HG03103 (cell line): ENCODE measurements around the gene AREG.

Experiments used
- ATAC-seq: cut with Tn5 transposase; IDR thresholded peaks from one replicate; pipeline ENCODE4 v1.9.1; 2021; ENCODE audit warnings: low read depth; ENCODE audit not compliant: unreplicated experiment

Gene AREG

DNA sequence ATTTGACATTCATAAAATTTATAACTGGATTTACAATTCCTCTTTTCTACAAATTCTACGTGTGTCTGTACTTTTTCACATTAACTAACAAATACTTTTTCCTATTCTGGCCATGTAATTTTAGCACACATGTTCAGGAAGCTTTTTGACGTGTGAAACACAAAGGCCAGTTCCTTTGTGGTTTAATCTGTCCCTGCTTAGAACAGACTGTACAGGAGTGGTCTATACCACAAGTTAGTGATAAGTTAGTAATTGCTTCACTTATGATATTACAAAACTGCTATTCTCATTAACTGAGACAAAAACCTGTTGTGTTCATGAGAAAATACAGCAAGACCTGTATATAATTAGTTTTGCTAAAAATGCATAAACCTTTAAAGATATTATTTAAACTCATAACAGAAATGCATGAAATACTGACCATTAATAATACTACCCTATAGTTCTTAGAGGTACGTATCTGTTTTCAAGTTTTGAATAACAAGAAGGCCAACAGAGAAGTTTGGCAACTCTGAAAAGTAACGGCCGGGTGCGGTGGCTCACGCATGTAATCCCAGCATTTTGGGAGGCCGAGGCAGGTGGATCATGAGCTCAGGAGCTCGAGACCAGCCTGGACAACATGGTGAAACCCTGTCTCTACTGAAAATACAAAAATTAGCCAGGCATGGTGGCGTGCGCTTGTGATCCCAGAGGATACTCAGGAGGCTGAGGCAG is 13.7 kb upstream of the AREG start:
- ATAC-seq, result no peak

DNA sequence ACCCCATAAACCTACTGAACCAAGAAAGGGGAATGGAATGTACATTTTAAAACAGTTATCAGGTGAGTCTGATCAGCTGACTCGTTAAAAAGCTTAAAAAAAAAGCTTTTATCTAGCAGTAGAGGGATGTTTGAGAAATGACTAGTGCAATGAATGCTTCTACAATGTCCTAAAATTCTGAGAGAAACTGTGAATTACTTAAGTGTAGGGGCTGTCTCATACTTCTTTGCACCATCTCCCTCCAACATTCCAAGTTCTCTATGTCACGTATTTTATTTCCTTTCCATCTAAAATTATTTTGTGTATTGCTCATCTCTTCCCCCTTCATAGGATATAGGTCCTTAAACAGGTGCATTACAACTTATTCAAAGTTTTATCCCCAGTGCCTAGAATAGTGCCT is 11.9 kb upstream of the AREG start:
- ATAC-seq, result no peak

DNA sequence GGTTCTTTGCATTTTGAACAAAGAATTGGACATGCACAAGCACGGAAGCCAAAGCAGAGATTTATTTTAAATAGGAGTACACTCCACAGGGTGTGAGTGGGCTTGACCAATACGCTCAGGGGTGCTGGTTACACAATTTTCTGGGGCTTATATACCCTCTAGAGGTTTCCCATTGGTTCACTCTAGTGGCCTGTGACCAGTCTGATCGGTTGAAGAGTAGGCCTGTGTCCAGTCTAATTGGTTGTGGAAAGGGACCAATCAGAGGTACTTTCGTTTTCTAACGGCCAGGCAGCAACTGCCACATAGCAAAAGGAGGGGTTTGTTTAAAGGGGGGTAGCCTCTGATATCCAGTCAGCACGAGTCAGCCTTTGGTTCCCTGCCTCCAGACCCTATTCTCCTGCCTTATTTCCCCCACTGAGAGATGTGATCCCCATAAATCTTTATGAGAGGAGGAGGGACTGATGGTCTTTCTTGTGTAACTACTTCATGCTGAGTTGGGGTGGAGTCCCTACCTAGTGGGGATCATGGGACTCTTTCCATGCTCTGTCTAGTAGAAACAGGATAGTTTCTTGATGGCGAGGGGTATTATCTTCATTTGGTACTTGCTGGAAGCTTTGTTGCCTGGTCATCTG is 11.3 kb upstream of the AREG start:
- no peak for ATAC-seq

DNA sequence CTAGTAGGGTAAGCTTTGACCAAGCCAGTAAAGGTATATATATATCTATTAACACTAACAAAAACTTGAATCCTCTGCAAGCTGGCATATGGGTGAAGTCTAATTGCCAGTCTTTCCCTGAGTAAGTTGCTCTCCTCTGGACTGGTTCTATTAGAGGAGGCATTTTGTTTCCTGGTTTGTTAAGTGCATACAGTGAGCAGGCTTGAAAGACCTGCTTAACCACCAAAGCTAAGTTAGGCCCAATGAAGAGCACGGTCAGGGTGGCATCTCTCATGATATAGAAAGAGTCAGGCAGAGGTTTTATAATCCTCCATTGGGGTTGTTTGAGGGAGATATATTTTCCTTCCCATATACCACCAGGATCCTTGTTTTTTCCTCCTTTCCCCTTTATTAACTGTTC is 9.6 kb upstream of the AREG start:
- no peak for ATAC-seq

DNA sequence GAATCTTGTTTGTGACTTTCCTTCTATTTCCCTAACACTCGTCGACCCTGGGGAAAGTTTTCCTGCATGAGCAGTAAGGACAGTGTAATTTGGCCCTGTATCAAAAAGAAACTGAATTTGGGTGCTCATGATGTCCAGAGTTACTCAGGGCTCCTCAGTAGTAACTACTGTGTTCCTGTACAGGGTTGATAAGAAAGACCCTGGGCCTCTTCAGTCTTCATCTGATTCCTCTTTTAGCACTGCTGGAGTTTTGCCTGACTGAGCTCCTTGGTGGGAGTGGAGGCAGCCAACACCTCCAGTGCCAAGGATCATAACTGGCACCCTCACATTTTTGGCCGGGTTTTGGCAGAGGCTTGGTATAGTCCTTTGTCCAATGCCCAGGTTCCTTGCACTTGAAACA is 7.1 kb upstream of the AREG start:
- no peak for ATAC-seq

DNA sequence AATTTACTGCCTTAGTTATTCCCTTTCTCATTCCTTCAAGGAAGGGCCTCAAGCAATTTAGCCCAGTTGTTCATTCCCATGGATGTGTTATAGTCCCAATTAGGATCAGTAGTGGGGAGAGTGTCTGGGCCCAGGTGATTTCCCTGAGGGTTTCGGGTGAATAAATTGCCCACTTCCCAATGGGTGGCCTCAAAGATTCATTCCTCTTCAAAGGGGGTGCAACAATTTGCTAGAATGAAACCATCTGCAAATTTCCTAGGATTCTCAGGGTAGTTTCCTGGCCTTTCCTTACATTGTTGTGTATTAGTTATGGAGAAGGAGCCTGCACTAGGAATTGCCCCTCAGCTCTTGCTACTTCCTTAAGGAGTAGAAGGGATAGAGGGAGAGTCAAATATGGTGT is 6.3 kb upstream of the AREG start:
- ATAC-seq, result no peak

DNA sequence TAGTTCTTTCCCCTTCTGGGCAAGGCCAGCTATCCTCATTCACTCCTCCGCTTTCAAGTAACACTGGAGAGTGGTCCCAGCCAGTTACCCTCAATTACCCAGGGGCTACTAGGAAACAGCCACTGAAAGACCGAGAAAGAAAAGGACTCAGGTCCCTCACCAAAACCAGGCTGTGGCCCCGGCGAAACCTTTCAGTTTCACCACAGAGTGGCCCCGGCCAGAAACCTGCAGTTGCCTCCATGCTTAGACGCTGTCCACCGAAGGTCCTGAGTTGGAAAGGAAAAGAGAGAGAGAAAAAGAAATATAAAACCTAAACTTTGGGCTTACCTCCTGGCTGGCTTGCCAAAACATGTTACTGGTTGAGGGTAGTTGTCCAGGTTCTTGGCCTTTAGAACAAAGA is 5.0 kb upstream of the AREG start:
- no peak for ATAC-seq

DNA sequence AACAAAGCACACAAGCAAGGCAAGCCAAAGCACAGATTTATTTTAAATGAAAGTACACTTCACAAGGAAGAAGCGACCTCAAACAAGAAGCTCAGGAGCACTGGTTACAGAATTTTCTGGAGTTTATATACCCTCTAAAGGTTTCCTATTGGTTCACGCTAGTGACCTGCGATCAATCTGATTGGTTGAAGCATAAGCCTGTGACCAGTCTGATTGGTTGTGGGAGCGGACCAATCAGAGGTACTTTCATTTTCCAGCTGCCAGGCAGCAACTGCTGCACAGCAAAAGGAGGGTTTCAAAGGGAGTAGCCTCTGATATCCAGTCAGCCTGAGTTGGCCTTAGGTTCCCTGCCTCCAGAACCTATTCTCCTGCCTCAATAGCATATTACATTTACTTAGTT is 4.6 kb upstream of the AREG start:
- ATAC-seq, result no peak

DNA sequence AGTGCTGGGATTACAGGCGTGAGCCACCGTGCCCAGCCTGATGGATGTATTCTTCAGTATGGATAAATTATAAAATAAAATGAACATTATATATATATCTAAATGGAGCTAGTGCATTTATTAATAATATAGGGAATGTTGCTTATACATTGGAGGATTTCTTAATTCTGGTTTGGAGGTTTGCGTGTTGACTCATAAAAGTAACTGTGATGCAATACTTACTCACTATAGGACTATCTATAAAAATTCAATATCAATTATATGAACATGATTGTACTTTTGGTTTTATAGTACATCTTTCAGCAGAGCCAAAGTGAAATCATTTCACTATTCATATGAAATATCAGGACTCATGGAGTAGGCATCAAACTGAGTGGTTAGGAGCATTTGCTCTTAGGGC is 3.2 kb upstream of the AREG start:
- ATAC-seq, result no peak

DNA sequence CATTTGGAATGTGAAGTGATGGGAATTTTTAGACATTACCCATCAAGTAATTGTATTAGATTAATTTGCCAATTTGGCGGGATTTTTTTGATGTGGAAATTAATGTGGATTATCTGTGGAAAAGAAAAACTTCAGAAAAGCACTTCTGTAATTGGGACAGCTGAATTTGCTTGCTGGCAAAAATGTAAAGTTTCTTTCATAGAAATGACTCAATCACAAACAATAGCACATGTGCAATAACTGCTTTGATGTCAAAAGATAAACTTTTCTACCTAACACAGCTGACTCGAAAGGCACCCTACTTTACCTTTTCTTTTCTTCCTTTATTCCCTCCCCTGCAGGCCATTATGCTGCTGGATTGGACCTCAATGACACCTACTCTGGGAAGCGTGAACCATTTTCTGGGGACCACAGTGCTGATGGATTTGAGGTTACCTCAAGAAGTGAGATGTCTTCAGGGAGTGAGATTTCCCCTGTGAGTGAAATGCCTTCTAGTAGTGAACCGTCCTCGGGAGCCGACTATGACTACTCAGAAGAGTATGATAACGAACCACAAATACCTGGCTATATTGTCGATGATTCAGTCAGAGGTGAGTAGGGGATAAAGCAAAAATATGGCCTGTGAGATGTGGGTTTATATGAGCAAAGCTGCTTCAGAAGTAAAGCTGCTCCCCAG is 1.4 kb downstream of the AREG start:
- ATAC-seq, result no peak

DNA sequence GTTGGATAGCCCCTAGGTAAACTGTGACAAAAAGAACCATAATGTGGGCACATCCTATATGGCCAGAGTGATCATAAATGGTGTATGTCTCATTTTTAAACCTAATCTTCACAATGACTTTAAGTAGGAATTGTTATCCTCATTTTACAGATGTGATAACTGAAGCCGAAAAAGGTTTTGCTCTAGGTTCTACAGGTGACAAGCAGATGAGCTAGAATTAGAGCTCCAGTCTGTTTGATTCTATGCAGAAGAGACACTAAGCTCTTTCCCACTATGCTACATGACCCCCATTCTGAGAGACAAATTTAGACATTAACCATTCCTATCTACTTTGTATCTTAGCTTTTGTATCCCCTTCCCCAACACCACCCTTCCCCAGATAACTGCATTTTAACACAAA is 2.0 kb downstream of the AREG start:
- no peak for ATAC-seq

DNA sequence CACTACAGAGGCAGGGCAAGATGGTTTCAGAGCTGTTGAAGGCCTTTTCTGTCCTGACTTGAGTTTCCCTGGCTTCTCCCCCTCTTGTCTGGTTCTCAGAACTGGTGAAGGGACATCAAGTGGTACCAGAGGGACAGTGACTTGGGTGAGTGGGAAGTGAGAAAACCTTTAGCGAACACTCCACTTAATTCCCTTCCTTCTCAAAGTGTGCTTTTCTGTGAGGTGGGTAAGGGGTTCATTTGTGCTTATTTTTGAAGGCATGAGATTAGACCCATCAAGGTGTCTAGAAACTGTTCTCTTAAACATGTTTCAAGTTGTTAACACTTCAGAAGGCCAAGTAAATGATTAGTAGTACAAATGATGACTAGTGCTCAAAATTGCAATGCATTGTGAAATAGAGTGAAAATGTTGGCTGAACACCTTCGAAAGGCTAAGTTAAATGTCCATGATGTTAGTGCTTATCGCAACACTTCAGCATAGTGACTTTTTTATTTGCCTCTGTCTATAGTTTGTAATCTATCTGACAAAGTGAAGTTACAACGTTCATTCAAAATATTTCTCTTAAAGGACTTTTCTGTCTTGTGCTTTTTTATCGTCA is 2.8 kb downstream of the AREG start:
- no peak for ATAC-seq

DNA sequence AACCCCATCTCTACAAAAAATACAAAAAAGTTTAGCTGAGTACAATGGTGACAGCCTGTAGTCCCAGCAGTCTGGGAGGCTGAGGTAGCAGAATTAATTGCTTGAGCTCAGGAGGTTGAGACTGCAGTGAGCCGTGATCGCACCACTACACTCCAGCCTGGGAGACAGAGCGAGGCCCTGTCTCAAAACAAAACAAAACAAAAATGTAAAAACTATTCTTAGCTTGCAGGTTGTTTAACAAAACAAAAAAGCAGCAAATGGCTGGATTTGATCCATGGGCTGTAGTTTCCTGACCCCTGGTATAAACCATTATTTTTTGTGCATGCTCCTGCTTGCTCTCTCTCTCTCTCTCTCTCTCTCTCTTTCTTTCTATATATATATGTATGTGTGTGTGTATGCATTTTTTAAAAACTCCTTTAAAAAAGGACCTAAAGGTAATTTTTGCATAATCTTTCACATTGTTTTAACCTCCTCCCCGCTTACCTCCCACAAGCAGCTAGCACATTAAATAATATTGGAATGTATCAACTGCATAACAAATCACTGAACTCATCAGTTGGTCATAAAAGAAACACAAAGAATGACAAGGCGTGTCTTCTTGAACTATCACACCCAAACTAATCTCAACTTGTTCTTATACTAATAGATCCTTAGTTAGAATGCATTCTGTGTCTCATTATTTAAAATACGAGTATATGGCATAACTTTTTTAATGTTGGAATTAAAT is 4.8 kb downstream of the AREG start:
- ATAC-seq, result no peak

DNA sequence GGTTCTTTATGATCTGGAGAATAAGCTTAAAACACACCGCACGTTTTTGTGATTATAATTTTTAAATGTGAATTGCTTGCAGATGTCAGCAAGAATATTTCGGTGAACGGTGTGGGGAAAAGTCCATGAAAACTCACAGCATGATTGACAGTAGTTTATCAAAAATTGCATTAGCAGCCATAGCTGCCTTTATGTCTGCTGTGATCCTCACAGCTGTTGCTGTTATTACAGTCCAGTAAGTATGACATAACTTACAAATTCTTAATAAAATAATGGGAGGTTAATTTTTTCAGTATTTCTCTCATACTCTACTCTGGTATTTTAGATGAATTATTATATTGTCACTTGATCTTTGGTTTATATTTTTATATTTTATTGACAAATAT is 5.4 kb downstream of the AREG start:
- no peak for ATAC-seq

DNA sequence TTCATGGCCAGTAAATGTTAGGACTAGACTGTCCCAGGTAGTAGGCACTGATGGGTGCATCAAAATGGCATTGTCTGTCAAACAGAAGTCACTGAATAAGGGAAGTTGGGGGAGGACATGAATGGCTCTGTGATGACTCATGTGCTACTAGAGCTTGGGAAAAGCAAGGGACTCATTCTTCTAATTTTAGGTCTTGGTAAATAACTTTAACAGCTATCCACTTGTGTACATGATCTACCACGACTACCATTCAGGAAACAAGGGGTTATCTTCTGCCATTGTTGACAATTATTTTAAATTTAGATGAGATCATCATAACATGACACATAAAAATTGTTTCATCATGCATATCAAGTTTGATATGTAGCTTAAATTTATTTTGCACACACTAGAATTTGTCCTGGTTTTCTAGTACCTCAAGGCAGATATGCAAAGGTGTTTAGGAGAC is 6.3 kb downstream of the AREG start:
- no peak for ATAC-seq

DNA sequence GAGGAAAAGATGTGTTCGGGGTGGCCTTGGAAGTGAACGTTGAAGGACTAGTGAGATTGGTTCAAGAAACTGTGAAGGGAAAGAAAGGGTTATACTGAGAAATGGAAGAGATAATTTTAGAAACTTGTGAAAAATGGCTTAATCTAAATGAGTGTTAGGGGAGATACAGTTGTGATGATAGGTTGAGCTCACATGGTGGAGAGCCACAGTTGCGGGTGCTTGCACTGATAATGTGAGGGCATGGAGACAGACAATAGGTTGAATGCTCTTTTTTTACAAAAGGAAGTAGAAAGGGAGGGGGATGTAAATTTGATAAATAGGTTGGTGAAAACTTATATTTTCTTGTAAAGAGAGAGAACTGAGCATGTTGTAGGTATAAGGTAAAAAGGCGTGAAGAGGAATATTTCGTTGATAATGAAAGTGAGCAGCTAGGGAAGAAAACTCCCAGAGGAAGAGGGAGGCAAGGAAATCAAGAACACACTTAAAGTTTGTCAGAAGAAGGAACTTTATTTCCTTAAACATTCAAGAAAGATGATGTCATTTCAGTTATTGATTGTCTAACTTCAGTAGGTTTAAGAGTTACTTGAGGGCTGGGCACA is 8.2 kb downstream of the AREG start:
- no peak for ATAC-seq

DNA sequence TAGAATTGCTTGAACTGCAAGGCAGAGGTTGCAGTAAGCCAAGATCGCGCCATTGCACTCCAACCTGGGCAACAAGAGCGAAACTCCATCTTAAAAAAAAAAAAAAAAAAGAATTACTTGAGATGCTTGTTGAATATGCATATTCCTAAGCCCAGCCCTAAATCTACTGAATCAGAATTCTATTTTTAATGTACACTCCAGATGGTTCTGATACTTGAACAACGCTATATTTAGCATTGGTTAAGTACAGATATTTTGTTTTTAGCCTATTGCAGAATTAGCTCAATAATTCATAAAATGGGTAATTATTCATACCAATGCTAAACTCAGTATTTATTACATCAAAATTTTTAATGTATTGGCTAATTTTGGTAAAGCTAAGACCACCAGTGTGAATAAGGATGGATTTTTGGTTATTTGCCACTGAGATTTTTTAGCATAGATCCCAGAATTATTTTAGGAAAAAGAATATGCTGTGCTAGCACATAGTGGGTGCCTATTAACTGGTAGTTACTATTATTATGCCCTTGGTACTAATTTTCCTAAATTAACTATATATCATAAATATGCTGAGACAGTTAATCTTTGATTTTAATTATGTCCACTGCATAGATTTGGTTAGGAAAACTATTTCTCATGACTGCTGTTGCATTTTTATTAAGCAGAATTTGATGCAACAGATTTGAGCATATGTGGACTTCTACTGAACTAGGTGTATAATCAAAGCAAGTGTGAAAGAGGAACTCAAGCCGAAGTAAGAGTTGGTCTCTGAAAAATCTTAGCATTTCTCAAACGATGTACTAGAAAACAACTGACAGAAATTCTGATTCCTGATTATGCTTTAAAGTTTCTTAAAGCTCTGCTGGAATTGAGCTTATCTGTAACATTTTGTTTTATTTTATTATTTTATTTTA is 9.2 kb downstream of the AREG start:
- no peak for ATAC-seq

DNA sequence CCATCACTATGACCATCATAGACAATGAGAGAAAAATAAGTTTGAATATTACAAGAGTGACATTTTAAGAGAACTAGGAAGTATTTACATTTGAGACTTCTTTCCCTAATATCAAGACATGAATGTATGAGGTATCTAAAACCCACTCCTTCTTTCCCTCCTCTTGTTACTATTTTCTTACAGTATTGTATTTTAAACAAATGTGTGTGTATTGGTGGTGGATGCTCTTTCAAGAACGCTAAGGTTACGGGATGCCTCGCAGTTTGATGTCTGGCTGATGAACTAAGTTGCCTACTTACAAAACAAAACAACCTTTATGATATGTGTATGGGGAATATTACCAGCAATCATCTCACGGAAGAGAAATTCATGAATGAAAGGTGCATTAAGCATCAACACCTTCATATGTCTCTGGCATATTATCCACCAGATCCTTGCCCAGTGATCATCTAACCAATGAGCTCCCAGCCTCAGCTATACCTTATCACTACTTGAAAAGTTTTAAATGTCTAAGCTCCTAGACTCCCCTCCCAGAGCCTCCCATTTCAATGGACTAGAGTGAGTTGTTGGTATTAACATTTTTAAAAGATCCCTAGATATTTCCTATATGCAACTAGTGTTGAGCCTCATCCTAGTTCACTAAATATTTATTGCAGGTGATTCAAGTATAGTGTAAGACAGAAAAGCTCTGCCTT is 10.6 kb downstream of the AREG start:
- no peak for ATAC-seq
